ENCODE data around the gene ZNF841. TPM values are rescaled to one million over a fixed set of nuclear protein-coding genes. Genes with fewer than 3 reads are reported as not detected.

The ZNF841 gene
- total RNA-seq, 2 donors from 2014 or later, result 12.5 to 12.8 TPM

DNA sequence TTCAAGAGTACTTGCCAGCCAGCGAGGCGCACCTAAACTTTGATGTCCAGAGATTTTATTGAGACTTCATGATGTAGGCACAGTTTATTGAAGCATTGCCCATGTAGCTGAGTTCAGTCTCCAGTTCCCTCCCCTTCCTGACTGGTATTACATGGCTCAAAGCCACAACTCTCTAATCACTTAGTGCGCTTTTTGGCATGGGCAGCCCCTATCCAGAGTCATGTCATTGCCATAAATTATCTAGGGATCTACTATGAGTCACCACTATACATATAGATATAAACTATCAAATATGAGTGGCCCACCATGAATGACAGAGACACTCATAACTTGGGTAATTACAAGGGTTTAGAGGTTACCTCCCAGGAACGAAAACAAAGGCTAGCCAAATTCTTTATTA is 75.1 kb downstream of the ZNF841 start:
- Histone ChIP-seq H3K27ac (no peak overlapping the region), H3K9me3 (peaks cover 4% of the 10 kb centered on the region), H3K27me3 (no peaks in the 10 kb centered on the region), H3K36me3 (peaks cover 30% of the 10 kb centered on the region), H3K4me1 (no peaks in the 10 kb centered on the region), H3K9ac (ENCODE audit: low read depth in 2 of 2, low read length in 2 of 2) (no peak overlapping the region), H3K4me3 (no peak overlapping the region)
- intact Hi-C loops (cut with DNase I), result no loop called here
- DNase-seq, result no peak
- TF ChIP-seq, protein P1, sequence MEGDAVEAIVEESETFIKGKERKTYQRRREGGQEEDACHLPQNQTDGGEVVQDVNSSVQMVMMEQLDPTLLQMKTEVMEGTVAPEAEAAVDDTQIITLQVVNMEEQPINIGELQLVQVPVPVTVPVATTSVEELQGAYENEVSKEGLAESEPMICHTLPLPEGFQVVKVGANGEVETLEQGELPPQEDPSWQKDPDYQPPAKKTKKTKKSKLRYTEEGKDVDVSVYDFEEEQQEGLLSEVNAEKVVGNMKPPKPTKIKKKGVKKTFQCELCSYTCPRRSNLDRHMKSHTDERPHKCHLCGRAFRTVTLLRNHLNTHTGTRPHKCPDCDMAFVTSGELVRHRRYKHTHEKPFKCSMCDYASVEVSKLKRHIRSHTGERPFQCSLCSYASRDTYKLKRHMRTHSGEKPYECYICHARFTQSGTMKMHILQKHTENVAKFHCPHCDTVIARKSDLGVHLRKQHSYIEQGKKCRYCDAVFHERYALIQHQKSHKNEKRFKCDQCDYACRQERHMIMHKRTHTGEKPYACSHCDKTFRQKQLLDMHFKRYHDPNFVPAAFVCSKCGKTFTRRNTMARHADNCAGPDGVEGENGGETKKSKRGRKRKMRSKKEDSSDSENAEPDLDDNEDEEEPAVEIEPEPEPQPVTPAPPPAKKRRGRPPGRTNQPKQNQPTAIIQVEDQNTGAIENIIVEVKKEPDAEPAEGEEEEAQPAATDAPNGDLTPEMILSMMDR (IDR thresholded peaks at IDR 0.05), result no peak

Other genes starting within 250 kb of the ZNF841 start
- 1 to 10 TPM; 5.5 to 7.4 TPM for gene ZNF577, start 207.8 kb downstream of the ZNF841 start, total RNA-seq
- 1 to 10 TPM; 8.1 to 8.2 TPM for gene ZNF649, start 190.7 kb downstream of the ZNF841 start, total RNA-seq
- gene ZNF613, start 168.3 kb downstream of the ZNF841 start, total RNA-seq, result 1 to 10 TPM; 4.2 to 4.4 TPM
- 10 to 100 TPM; 10.5 to 11.1 TPM for gene ZNF350, start 108.9 kb downstream of the ZNF841 start, total RNA-seq
- gene ZNF615, start 87.6 kb downstream of the ZNF841 start, total RNA-seq, result 1 to 10 TPM; 4.6 to 4.7 TPM
- gene ZNF614, start 67.4 kb downstream of the ZNF841 start, total RNA-seq, result 1 to 10 TPM; 3.3 to 4.2 TPM
- gene ZNF432, start 46.9 kb downstream of the ZNF841 start, total RNA-seq, result 1 to 10 TPM; 7.7 to 7.8 TPM
- gene ZNF616, start 44.2 kb upstream of the ZNF841 start, total RNA-seq, result 1 to 10 TPM; 6.8 to 8.5 TPM
- 10 to 100 TPM; 10.2 to 10.6 TPM for gene ZNF836, start 75.9 kb upstream of the ZNF841 start, total RNA-seq
- gene PPP2R1A, start 94.3 kb upstream of the ZNF841 start, total RNA-seq, result 100 to 1,000 TPM; 273 to 378 TPM
- gene ZNF766, start 173.8 kb upstream of the ZNF841 start, total RNA-seq, result 10 to 100 TPM in 1 of 2 donors, 1 to 10 TPM in 1; 7.5 to 10.6 TPM
- gene ZNF480, start 201.4 kb upstream of the ZNF841 start, total RNA-seq, result 10 to 100 TPM; 13.2 TPM
- 1 to 10 TPM in 1 of 2 donors, under 1 TPM in 1; 0.84 to 1.6 TPM for gene ZNF610, start 240.5 kb upstream of the ZNF841 start, total RNA-seq